Measurements from ENCODE around the gene BRICD5. TPM values are rescaled to one million over a fixed set of nuclear protein-coding genes. Genes with fewer than 3 reads are reported as not detected.

Gene BRICD5
- total and polyA plus RNA-seq, 2 of the 13 experiments (the other 11 are each of a cell fraction or from before 2014, with no cell fraction given): 1.6 to 5.8 TPM

GRCh38 chr16:2229632-2230250 is 19.1 kb upstream of the BRICD5 start:
- no peak overlapping the region for H2AFZ ChIP-seq (ENCODE audit: low read length)
- DNase-seq (ENCODE audit: low spot score): no peak
- in situ Hi-C loops (cut with HindIII; ENCODE audit: extremely low pct_ligation_motif_present, low pct_unique_long_range_greater_than_20kb) (no loop called here), intact Hi-C loops (cut with micrococcal nuclease; ENCODE audit: unreplicated experiment) (no loop called here)
- BruUV-seq (replicated peaks): no TSS peak
- no peak overlapping the region for H3K4me2 ChIP-seq (ENCODE audit: low read depth, low read length)
- no peaks in the 10 kb centered on the region for H3K27me3 ChIP-seq (ENCODE audit: control insufficient read depth in 1 of 2, insufficient read depth in 2 of 2, low read length in 2 of 2)
- FAIRE-seq: no peak
- H3K9ac ChIP-seq (ENCODE audit: insufficient read depth, low read depth, low read length): no peak overlapping the region
- 97% methylated on average over 15 of the region's 23 CpGs for WGBS (ENCODE audit: low lambda C conversion rate)
- ATAC-seq: no peak
- H4K20me1 ChIP-seq (ENCODE audit: insufficient read depth, low read length): peaks cover 11% of the 10 kb centered on the region
- H3K79me2 ChIP-seq (ENCODE audit: insufficient read depth, low read length): peaks cover 7% of the 10 kb centered on the region
- no peak overlapping the region for H3K4me3 ChIP-seq (replicated peaks in 1 of 3; ENCODE audit: insufficient read depth in 1 of 3, low read depth in 2 of 3, low read length in 3 of 3)
- peaks cover 23 to 43% of the 10 kb centered on the region in 2 experiments; a peak in 4 of 5 replicates for H3K36me3 ChIP-seq (replicated peaks in 1 of 2; ENCODE audit: control insufficient read depth in 1 of 2, insufficient read depth in 2 of 2, low read length in 2 of 2)
- TF ChIP-seq ZNF256 (CRISPR knock-in tag; conservative IDR thresholded peaks at IDR 0.05) (no peak), RBFOX2 (IDR thresholded peaks at IDR 0.05; ENCODE audit: low read depth, low read length) (peak; percentile 17; the same call in 1 of the 2 replicates), ZNF530 (CRISPR knock-in tag; IDR thresholded peaks at IDR 0.05; ENCODE audit: low read depth) (no peak)
- H3K9me3 ChIP-seq (ENCODE audit: low read length): no peaks in the 10 kb centered on the region
- peaks cover 24% of the 10 kb centered on the region for H3K4me1 ChIP-seq (ENCODE audit: insufficient read depth, low read length)
- no peak overlapping the region for H3K27ac ChIP-seq (ENCODE audit: extremely low read length, insufficient read depth, low read length)
- POLR2A ChIA-PET: no interaction called here
- CTCF ChIA-PET (ENCODE audit: low intra/inter-chr PET ratio, low total read pairs): no interaction called here

- ChIA-PET POLR2A (no interaction called here), CTCF (ENCODE audit: low intra/inter-chr PET ratio, low total read pairs) (no interaction called here)
- Histone ChIP-seq H4K20me1 (ENCODE audit: insufficient read depth, low read length) (peaks cover 11% of the 10 kb centered on the region), H3K27ac (ENCODE audit: extremely low read length, insufficient read depth, low read length) (no peak overlapping the region), H3K79me2 (ENCODE audit: insufficient read depth, low read length) (peaks cover 12% of the 10 kb centered on the region), H3K36me3 (replicated peaks in 1 of 2; ENCODE audit: control insufficient read depth in 1 of 2, insufficient read depth in 2 of 2, low read length in 2 of 2) (peaks cover 23 to 43% of the 10 kb centered on the region in 2 experiments; a peak in 4 of 5 replicates), H3K9me3 (ENCODE audit: low read length) (no peaks in the 10 kb centered on the region), H3K4me1 (ENCODE audit: insufficient read depth, low read length) (peaks cover 30% of the 10 kb centered on the region), H3K4me3 (replicated peaks in 1 of 3; ENCODE audit: insufficient read depth in 1 of 3, low read depth in 2 of 3, low read length in 3 of 3) (no peak overlapping the region), H3K4me2 (ENCODE audit: low read depth, low read length) (no peak overlapping the region), H3K27me3 (ENCODE audit: control insufficient read depth in 1 of 2, insufficient read depth in 2 of 2, low read length in 2 of 2) (no peaks in the 10 kb centered on the region), H2AFZ (ENCODE audit: low read length) (no peak overlapping the region), H3K9ac (ENCODE audit: insufficient read depth, low read depth, low read length) (no peak overlapping the region)
- in situ Hi-C loops (cut with HindIII; ENCODE audit: extremely low pct_ligation_motif_present, low pct_unique_long_range_greater_than_20kb): no loop called here
- WGBS (ENCODE audit: low lambda C conversion rate): 94% methylated on average over 11 of the region's 12 CpGs
- no TSS peak for BruUV-seq (replicated peaks)
- DNase-seq (ENCODE audit: low spot score) (no peak), FAIRE-seq (no peak), ATAC-seq (no peak)
- intact Hi-C loops (cut with micrococcal nuclease; ENCODE audit: unreplicated experiment): no loop called here
- no peak for TF ChIP-seq MTA3 (CRISPR knock-in tag; IDR thresholded peaks at IDR 0.05)
- TF ChIP-seq ATRX (CRISPR knock-in tag; IDR thresholded peaks at IDR 0.05; ENCODE audit: borderline replicate concordance): no peak
- TF ChIP-seq MED1 (CRISPR knock-in tag; IDR thresholded peaks at IDR 0.05): no peak
- TF ChIP-seq JUNB (CRISPR knock-in tag; IDR thresholded peaks at IDR 0.05; ENCODE audit: borderline replicate concordance): no peak
- no peak for TF ChIP-seq KDM1A (CRISPR knock-in tag; IDR thresholded peaks at IDR 0.05)
- TF ChIP-seq ZBTB10 (CRISPR knock-in tag; IDR thresholded peaks at IDR 0.05; ENCODE audit: borderline replicate concordance): no peak
- TF ChIP-seq BORCS8-MEF2B (CRISPR knock-in tag; IDR thresholded peaks at IDR 0.05): no peak
- no peak for TF ChIP-seq RORA (CRISPR knock-in tag; IDR thresholded peaks at IDR 0.05)
- TF ChIP-seq ELF3 (CRISPR knock-in tag; IDR thresholded peaks at IDR 0.05): no peak
- TF ChIP-seq ZNF691 (CRISPR knock-in tag; IDR thresholded peaks at IDR 0.05; ENCODE audit: borderline replicate concordance, low read depth): no peak
- TF ChIP-seq THRA (CRISPR knock-in tag; IDR thresholded peaks at IDR 0.05; ENCODE audit: borderline replicate concordance): no peak
- no peak for TF ChIP-seq ZNF530 (CRISPR knock-in tag; IDR thresholded peaks at IDR 0.05; ENCODE audit: low read depth)
- no peak for TF ChIP-seq THAP11 (CRISPR knock-in tag; IDR thresholded peaks at IDR 0.05)
Observed at GRCh38 chr16:2229091-2229490, 18.4 kb upstream of the BRICD5 start.
